Measurements from ENCODE around the gene MRPS9.

DNA sequence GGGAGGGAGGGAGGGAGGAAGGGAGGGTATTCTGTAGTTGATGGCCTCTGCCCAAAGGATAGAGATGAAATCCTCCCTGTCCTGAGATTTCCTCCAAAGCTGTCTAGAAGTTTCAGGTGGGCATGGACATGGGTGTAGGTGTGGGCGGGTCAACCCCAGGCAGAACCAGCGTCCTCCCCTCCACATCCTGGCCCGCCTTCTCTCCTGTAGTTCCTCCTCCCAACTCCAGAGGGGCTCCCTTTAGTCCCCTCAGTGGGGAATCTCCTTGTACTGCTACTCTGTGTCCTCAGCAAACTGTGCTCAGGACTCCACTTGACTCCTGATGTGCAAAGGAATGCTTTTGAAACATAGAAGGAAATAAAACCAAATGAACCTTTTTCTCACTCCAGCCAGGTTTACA, 88.1 kb downstream of the MRPS9 start:
- TF ChIP-seq, protein P1, sequence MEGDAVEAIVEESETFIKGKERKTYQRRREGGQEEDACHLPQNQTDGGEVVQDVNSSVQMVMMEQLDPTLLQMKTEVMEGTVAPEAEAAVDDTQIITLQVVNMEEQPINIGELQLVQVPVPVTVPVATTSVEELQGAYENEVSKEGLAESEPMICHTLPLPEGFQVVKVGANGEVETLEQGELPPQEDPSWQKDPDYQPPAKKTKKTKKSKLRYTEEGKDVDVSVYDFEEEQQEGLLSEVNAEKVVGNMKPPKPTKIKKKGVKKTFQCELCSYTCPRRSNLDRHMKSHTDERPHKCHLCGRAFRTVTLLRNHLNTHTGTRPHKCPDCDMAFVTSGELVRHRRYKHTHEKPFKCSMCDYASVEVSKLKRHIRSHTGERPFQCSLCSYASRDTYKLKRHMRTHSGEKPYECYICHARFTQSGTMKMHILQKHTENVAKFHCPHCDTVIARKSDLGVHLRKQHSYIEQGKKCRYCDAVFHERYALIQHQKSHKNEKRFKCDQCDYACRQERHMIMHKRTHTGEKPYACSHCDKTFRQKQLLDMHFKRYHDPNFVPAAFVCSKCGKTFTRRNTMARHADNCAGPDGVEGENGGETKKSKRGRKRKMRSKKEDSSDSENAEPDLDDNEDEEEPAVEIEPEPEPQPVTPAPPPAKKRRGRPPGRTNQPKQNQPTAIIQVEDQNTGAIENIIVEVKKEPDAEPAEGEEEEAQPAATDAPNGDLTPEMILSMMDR (IDR thresholded peaks at IDR 0.05; ENCODE audit: borderline replicate concordance, extremely low read depth, low read length, poor library complexity, severe bottlenecking): no peak
- no peak for TF ChIP-seq EZH2 (IDR thresholded peaks at IDR 0.05; ENCODE audit: borderline replicate concordance, low read depth, low read length, severe bottlenecking)

Measured in DND-41 (cell line).